Activated B cell treated with CpG ODN at 0.5 μM for 24 hours (primary cell): ENCODE measurements around the gene CFD. TPM values are rescaled to one million over a fixed set of nuclear protein-coding genes. Genes with fewer than 3 reads are reported as not detected.

ENCODE experiments used
- ATAC-seq: fragments of 200-7000 bp; cut with Tn5 transposase; one replicate; pipeline ENCODE4 v1.10.0; 2021; ENCODE audit warnings: low read depth, mild to moderate bottlenecking, moderate library complexity
- CTCF ChIA-PET: fragments of 350-600 bp; sonication (Branson Sonifier 250); formaldehyde crosslinking; loops from one replicate; lab custom pipeline; 2021; ENCODE audit warnings: antibody characterized with exemption; lab: Charles Lee
- POLR2A ChIA-PET: fragments of 350-600 bp; sonication (Branson Sonifier 250); formaldehyde crosslinking; loops from one replicate; lab custom pipeline; 2021; ENCODE audit warnings: antibody characterized with exemption; lab: Charles Lee
- DNase-seq: peaks from one replicate; pipeline ENCODE4 v3.0.0; 2022
- H3K27ac Mint-ChIP-seq: one replicate; pipeline ENCODE4 v1.8.0; 2020; ENCODE audit warnings: mixed read lengths
- H3K27me3 Mint-ChIP-seq: one replicate; pipeline ENCODE4 v1.8.0; 2021; ENCODE audit warnings: mixed read lengths
- H3K36me3 Mint-ChIP-seq: one replicate; pipeline ENCODE4 v1.8.0; 2021; ENCODE audit warnings: low read depth, mixed read lengths
- H3K4me1 Mint-ChIP-seq: one replicate; pipeline ENCODE4 v1.8.0; 2021; ENCODE audit warnings: mixed read lengths
- H3K4me3 Mint-ChIP-seq: one replicate; pipeline ENCODE4 v1.8.0; 2020; ENCODE audit warnings: mild to moderate bottlenecking, mixed read lengths
- H3K9me3 Mint-ChIP-seq: one replicate; pipeline ENCODE4 v1.8.0; 2020; ENCODE audit warnings: mixed read lengths
- CTCF ChIP-seq: fragments of 200-600 bp; IDR thresholded peaks from one replicate; pipeline ENCODE4 v1.8.0; 2022; ENCODE audit warnings: antibody characterized with exemption, mild to moderate bottlenecking
- intact Hi-C: fragments of 100-400 bp; cut with micrococcal nuclease; formaldehyde crosslinking; loops from one replicate; pipeline ENCODE4 v1.15.1; 2024
- total RNA-seq: library from RNA; stranded (reverse); gene quantifications from 2 replicates; pipeline ENCODE4 v1.2.3, GENCODE V29; 2022

The CFD gene
- total RNA-seq, 1 donor from 2014 or later: not detected

- DNase-seq (no peak), ATAC-seq (no peak)
- Mint-ChIP-seq H3K4me3 (no peak overlapping the region), H3K27ac (peak overlapping the region; percentile 46), H3K27me3 (no peaks in the 10 kb centered on the region), H3K4me1 (peaks cover 51% of the 10 kb centered on the region), H3K9me3 (no peaks in the 10 kb centered on the region), H3K36me3 (peaks cover 37% of the 10 kb centered on the region)
- intact Hi-C loops: no loop called here
- ChIA-PET POLR2A (interaction anchor here (0.6 to 9.8 kb wide), 3 partner anchors 7 to 43 kb away, joined by 4 to 213 read pairs (median 4); partner anchors contain the start of genes CFD, MED16 and RNU6-9), CTCF (no interaction called here)
- no peak for TF ChIP-seq CTCF
Observed at GRCh38 chr19:902446-903226, 43.2 kb downstream of the CFD start.

GRCh38 chr19:903266-903797 is 43.9 kb downstream of the CFD start:
- CTCF ChIA-PET: no interaction called here
- Mint-ChIP-seq H3K27me3 (no peaks in the 10 kb centered on the region), H3K27ac (no peak overlapping the region)

GRCh38 chr19:904545-904944 is 45.1 kb downstream of the CFD start:
- peaks cover 32% of the 10 kb centered on the region for H3K36me3 Mint-ChIP-seq
- DNase-seq (no peak), ATAC-seq (no peak)
- H3K27me3 Mint-ChIP-seq: no peaks in the 10 kb centered on the region
- ChIA-PET CTCF (no interaction called here), POLR2A (interaction anchor here (0.6 to 9.8 kb wide), 5 partner anchors 9 to 184 kb away, joined by 3 to 213 read pairs (median 6); partner anchors contain the start of genes MED16 and RNU6-9)
- peak overlapping the region; percentile 99 for H3K27ac Mint-ChIP-seq
- no peaks in the 10 kb centered on the region for H3K9me3 Mint-ChIP-seq
- no peak for TF ChIP-seq CTCF
- no peak overlapping the region for H3K4me3 Mint-ChIP-seq
- peaks cover 62% of the 10 kb centered on the region for H3K4me1 Mint-ChIP-seq
- intact Hi-C loops: no loop called here

More at GRCh38 chr19:903266-903797, 43.9 kb downstream of the CFD start:
- H3K4me3 Mint-ChIP-seq: no peak overlapping the region
- H3K9me3 Mint-ChIP-seq: no peaks in the 10 kb centered on the region
- intact Hi-C loops: no loop called here
- peaks cover 33% of the 10 kb centered on the region for H3K36me3 Mint-ChIP-seq
- DNase-seq: no peak
- no peak for ATAC-seq
- POLR2A ChIA-PET: interaction anchor here (9.8 kb wide), 1 partner anchor 8 kb away, joined by 213 read pairs; the partner anchor contains the start of genes MED16 and RNU6-9
- no peak for TF ChIP-seq CTCF
- peaks cover 57% of the 10 kb centered on the region for H3K4me1 Mint-ChIP-seq

GRCh38 chr19:906480-906879 is 47.0 kb downstream of the CFD start:
- DNase-seq: no peak
- peaks cover 28% of the 10 kb centered on the region for H3K36me3 Mint-ChIP-seq
- H3K4me3 Mint-ChIP-seq: peak overlapping the region; percentile 80
- H3K27me3 Mint-ChIP-seq: no peaks in the 10 kb centered on the region
- no peaks in the 10 kb centered on the region for H3K9me3 Mint-ChIP-seq
- POLR2A ChIA-PET: interaction anchor here (0.6 to 9.8 kb wide), 13 partner anchors 9 to 363 kb away, joined by 4 to 213 read pairs (median 6); partner anchors contain the start of genes CIRBP, MED16, RNU6-2 and RNU6-9
- TF ChIP-seq CTCF: no peak
- ATAC-seq: no peak
- H3K4me1 Mint-ChIP-seq: peaks cover 73% of the 10 kb centered on the region
- CTCF ChIA-PET: interaction anchor here (1.0 to 2.5 kb wide), 3 partner anchors 11 to 43 kb away, joined by 6 to 16 read pairs (median 6); partner anchors contain the start of genes MED16 and RNU6-9
- peak overlapping the region; percentile 99 for H3K27ac Mint-ChIP-seq
- intact Hi-C loops: loop anchor here (5.0 kb wide), 3 partner anchors 109 to 356 kb away; partner anchors contain the start of gene PTBP1
